ENCODE data around the gene GRPEL2.
"Not testable (repeated sequence)": the region's sequence is repeated elsewhere in the genome, so short reads cannot be mapped to it uniquely, and the experiment has no call there.

GRPEL2 gene

GRCh38 chr5:149398747-149399266 is 53.5 kb downstream of the GRPEL2 start:
- not testable (repeated sequence) for DNase-seq (ENCODE audit: low read depth in 2 of 2)

- DNase-seq (ENCODE audit: low read depth in 2 of 2) = no peak
Observed at GRCh38 chr5:149399775-149400174, 54.5 kb downstream of the GRPEL2 start.

GRCh38 chr5:149400304-149400703 is 55.0 kb downstream of the GRPEL2 start:
- DNase-seq (ENCODE audit: low read depth in 2 of 2) = no peak

- no peak for DNase-seq (ENCODE audit: low read depth in 2 of 2)
Observed at GRCh38 chr5:149401051-149401450, 55.8 kb downstream of the GRPEL2 start.

GRCh38 chr5:149402291-149402690 is 57.0 kb downstream of the GRPEL2 start:
- no peak for DNase-seq (ENCODE audit: low read depth in 2 of 2)

Data from stimulated activated CD4-positive, alpha-beta T cell treated with anti-CD3 and anti-CD28 coated beads, Interleukin-1b, Interleukin-23, amount 100 ng/mL, for 4 hours (primary cell).